HG03175 (cell line): ENCODE data around the gene FAM170B.

Source experiments
- ATAC-seq: cut with Tn5 transposase; IDR thresholded peaks from one replicate; pipeline ENCODE4 v1.9.1; 2021; ENCODE audit warnings: mild to moderate bottlenecking, moderate library complexity; ENCODE audit not compliant: unreplicated experiment

FAM170B gene

GRCh38 chr10:49129376-49129775 is 4.4 kb downstream of the FAM170B start:
- ATAC-seq, result no peak

- ATAC-seq, result no peak
Measured at GRCh38 chr10:49128854-49129253, 5.0 kb downstream of the FAM170B start.

- no peak for ATAC-seq
Measured at GRCh38 chr10:49123981-49124950, 9.6 kb downstream of the FAM170B start.

GRCh38 chr10:49120911-49121310 is 12.9 kb downstream of the FAM170B start:
- ATAC-seq, result no peak

DNA sequence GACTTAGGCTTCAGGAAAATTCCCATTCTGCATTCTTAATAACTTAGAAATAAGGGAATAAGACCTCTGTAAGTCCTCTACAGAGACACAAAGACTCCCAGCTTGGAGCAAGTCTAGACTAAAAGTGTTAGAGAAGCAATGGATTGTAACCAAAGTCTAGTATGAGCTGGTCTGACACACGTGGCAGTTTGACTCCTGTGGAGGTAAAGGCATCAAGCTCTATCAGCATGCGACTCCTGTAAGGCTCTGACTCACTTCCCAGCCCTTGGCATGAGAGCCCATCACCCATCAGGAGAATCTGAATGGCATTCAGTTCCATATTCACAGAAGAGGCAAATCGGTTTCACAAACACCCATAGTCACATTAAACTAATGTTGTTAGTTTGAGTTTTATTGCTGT is 14.1 kb downstream of the FAM170B start:
- no peak for ATAC-seq

DNA sequence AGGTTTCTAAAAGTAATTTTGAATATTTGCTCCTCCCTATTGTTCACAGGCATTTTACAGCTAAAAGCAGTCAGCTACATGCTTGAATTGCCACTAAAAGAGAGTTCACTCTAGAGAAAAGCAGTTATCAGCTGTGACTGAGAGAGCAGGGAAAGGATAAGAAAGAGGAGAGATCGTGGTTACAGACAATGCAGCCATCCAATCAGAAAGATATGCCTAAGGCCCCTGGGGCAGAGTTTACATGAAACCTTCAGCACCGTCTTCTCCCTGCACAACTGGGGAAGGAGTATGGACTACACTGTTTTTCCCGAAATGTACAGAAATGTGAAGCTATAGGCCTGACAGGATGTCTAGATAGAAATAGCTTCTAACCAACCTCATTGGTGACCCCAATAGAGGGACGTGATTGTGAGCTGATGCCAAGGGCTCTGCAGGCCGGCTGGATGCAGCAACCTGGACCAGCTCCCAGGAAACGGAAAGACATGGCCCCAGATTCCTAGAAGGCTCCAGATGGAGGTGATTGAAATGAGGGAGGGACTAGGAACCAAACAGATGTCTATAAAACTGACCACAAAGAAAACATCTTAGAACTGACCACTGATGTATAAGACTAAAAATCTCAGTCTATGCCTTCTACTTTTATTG is 15.3 kb downstream of the FAM170B start:
- ATAC-seq, result no peak

DNA sequence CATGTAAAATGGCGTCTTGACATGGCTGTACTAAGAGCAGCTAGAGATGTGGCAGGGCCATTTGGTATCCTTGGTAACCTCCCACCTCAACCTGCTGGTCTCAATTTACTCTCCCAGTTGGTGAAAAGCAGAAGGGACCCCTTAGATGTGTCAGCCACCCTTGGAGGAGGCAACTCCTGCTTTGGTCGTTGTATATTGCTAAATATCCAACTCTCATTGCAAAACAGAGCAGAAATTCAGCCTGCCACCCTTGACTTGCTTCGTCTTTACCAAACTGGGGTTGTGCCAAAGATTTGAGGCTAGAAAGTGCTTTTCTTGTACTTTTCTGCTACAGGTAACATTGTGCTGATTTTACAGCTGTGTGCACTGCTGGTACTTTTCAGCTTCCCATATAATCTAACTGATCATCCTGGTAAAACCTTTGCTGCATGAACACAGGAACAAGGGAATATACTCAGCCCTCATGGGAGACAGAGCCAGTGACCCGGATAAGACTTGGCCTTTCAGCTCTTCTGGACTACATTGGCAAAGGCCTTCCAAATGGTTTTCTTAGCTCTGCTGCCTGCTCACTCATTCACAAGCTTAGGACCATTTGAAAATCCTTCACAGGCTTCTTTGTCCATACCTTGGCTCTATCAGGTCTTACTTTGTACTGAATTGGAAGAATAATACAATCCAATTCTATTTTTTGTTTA is 16.3 kb downstream of the FAM170B start:
- no peak for ATAC-seq

GRCh38 chr10:49116509-49117375 is 17.1 kb downstream of the FAM170B start:
- ATAC-seq, result no peak

DNA sequence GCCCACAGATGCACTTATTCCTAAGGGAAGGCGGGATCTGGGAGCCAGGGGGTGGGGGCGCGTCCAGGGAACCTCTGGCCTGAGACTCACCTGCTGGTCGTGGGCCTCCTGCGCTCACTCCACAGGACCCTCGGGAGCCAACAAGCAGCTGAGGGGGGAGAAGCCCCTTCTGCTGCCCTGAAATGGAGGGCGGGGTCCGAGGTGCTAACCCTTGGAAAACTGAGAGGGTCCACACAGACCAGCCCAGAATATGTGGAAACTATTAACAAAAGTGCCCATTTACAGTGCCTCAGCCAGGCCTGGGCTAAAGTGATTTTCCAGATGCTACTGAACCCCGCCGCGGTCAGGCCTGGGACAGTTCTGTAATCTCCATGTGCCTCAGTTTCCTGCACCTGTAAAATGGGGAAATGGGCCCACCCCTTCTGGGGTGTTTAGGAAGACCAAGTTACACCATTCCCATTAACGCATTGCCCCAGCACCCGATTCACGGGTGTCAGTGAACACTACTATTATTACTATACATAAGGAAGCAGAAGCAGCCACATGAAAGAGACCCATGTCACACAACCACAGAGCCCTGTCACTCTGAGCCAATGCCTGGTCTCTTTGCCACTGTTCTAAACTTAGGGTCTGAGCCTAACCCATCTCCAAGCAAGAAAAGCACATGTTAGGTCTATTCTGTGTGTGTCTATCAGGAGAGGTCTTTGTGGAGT is 17.9 kb downstream of the FAM170B start:
- no peak for ATAC-seq

GRCh38 chr10:49115015-49115795 is 18.6 kb downstream of the FAM170B start, which contains the start of gene VSTM4:
TSS of gene VSTM4 (minus strand) at chr10:49115522. CDS start at chr10:49115485, 37 bp downstream.
- peak; percentile 49 for ATAC-seq

DNA sequence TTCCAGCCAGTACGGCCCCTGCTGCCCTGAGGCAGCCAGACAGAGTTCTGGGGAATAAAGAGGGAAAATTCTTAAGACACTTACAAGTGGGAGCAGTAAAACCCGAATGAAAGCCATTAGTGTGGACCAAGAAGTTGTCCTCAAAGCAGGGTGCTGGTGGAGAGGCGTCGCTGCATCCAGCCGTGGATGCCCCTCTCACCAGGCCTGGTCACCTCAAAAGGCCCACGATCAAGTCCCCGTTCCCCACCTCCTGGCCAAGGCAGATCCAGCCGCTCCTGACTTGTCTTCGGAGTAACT is 19.2 kb downstream of the FAM170B start:
- no peak for ATAC-seq

- no peak for ATAC-seq
Measured at GRCh38 chr10:49113741-49114141, 20.1 kb downstream of the FAM170B start.

DNA sequence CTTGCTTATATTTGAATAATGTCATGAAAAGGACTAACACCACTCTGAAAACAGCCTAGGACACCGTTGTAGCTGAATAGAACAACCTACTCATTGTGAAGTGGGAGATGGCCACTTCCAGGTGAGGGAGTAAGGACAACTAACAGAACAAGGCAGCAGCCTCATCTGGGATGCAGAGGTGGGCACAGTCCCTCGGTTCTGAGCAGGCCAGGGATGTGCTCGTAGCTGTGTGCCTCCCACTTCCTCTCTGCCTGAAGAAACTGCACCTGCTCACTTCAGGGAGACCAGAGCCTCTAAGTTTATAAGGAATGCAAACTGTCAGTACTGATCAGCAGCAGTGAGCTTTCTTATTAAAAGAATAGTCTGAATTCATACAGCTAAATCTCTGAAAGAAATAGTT is 21.0 kb downstream of the FAM170B start:
- ATAC-seq, result no peak

DNA sequence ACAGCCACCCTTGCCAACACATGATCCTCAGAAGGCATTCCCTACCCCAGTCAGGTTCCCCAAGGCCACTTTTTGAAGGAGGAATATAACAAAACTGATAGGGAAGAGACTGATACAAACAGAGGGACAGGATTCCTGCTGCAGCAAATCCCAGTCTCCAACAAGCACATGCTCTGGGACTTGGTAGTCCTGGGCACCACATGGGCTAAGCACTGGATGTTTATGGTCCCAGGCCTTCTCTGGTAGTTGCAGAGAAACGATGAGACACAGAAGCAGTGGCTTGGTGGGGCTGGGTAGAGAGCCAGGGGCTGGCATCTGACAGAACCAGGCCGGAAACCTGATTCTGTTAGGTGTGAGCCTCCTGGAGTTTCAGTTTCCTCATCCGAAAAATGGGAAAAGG is 21.7 kb downstream of the FAM170B start:
- ATAC-seq, result no peak

DNA sequence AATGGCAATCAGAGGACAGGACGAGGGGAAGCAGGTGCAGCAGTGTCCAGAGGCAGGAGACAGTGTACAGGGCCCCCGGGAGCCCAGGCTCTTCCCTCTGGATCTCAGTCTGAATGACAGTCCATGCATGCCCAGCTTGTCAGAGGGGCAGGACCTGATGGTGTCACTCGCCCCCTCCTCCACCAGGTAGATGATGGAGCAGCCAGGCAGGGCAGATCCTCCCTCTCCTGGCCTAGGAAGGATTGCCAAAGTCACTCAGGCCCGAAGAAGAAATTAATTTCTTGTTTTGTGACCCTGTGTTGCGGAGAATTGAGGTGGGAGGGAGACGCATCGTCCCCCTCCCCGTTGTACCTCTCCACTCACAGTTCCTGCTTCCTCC is 22.5 kb downstream of the FAM170B start:
- ATAC-seq, result no peak

- ATAC-seq, result no peak
Measured at GRCh38 chr10:49110684-49111319, 23.0 kb downstream of the FAM170B start.

DNA sequence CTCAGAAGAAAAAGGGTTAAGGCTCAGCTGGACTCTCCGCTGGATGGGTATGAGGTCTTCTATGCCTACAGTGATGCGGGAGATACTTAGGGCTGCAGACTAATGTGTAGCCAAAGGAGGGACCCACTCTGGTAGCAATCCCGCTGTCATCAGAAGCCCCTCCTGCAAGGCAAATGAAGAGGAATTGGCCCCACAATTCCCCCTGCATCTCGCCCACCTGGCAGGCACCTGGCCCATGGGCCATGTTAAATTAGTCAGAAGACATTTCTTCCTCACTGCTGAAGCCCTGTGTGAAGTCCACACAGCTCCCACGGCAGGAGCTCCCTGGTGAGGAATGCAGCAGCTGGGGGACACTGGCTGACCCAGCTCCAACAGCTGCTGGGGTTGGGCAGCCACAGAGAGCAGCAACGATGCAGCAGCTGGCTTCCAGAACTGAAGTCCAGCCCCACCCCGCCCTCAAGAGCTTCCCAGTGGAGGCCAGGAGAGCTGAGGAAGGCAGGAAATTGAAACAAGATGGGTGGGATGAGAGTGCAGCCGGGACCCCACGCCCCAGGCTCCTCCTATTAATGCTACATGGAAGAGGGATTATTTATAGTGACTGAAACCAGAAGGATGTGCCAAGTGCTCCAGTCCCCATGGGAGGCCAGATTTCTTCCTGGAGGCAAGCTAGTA is 24.0 kb downstream of the FAM170B start:
- ATAC-seq, result no peak

DNA sequence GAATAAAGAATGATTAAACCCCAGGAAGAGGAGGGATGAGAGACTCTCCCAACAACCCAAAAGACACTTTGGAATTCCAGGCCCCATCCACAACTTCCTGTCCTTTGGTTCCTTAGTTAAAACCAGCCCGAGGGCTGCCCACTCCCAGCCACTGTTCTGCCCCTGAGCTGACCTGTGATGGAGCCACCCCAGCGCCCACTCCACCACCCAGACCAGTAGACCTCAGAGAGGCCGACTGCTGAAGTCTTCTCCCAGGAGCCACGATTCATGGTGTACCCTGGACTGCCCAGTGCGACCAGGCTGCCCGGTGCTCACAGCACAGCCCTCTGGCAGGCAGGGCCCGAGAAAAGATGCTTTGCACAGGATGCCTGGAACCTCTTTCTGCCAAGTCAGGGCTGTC is 25.2 kb downstream of the FAM170B start:
- ATAC-seq, result no peak
